SK-N-MC (cell line): ENCODE data around the gene C16orf87.

ENCODE experiments used
- EZH2 ChIP-seq: fragments of 200-600 bp; sonication (generic); IDR thresholded peaks from one replicate; pipeline ENCODE4 v1.6.1; 2017; ENCODE audit warnings: antibody characterized with exemption
- FOXP2 ChIP-seq: optimal IDR thresholded peaks from 2 replicates; pipeline ENCODE3; 2011; ENCODE audit warnings: mild to moderate bottlenecking, moderate library complexity; ENCODE audit not compliant: insufficient read depth; ENCODE audit errors: extremely low read length, control extremely low read depth
- POLR2AphosphoS5 ChIP-seq: IDR thresholded peaks from 2 replicates; pipeline ENCODE4 v1.6.1; 2012; ENCODE audit warnings: mild to moderate bottlenecking, low read depth, low read length, borderline replicate concordance

DNA sequence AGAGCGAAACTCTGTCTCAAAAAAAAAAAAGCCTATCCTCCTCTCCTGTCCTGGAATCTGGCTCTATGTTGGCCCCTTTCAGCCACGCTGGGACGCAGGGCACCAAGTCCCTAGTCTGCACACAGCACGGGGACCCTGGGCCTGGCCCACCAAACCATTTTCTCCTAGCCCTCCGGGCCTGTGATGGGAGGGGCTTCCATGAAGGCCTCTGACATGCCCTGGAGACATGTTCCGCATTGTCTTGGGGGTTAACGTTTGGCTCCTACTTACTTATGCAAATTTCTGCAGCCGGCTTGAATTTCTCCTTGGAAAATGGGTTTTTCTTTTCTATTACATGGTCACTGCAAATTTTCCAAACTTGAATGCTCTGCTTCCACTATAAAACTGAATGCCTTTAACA is 40.6 kb upstream of the C16orf87 start:
- no peak for TF ChIP-seq POLR2AphosphoS5
- no peak for TF ChIP-seq EZH2
- no peak for TF ChIP-seq FOXP2
